Right atrium auricular region (tissue), 2 donors: ENCODE data around the gene EML5. TPM values are rescaled to one million over a fixed set of nuclear protein-coding genes. Genes with fewer than 3 reads are reported as not detected.

Experiments
- DNase-seq: peaks from one replicate; pipeline ENCODE4 v3.0.0-alpha.2; 2019; ENCODE audit warnings: low spot score
- H3K27ac ChIP-seq, 2 donors: fragments of 200-600 bp; sonication (generic); 1 replicate in 1 of 2; 2 replicates in 1 of 2; pipeline ENCODE4 v1.5.1; 2016 to 2019
- H3K27me3 ChIP-seq, 2 donors: fragments of 200-600 bp; sonication (generic); one replicate each; pipeline versions ENCODE4 v1.5.1 to v1.6.0; 2017 to 2019
- H3K36me3 ChIP-seq: fragments of 200-600 bp; sonication (generic); one replicate; pipeline ENCODE4 v1.5.1; 2016
- H3K4me1 ChIP-seq, 2 donors: fragments of 200-600 bp; sonication (generic); one replicate each; pipeline versions ENCODE4 v1.5.1 to v1.6.0; 2017 to 2019
- H3K4me3 ChIP-seq, 2 donors: fragments of 200-600 bp; sonication (generic); 1 replicate in 1 of 2; 2 replicates in 1 of 2; pipeline ENCODE4 v1.5.1; 2017 to 2019; ENCODE audit warnings: mild to moderate bottlenecking in 1 of 2, moderate library complexity in 1 of 2
- H3K9me3 ChIP-seq, 2 donors: fragments of 200-600 bp; sonication (generic); one replicate each; pipeline ENCODE4 v1.5.1; 2019
- CTCF ChIP-seq, 2 donors: fragments of 200-600 bp; sonication (generic); IDR thresholded peaks; one replicate each; pipeline ENCODE4 v1.5.1; 2019; ENCODE audit warnings: antibody characterized with exemption in 2 of 2
- total RNA-seq, 2 donors: library from RNA; depleted of rRNA; stranded (reverse); fragments of >200 nt; gene quantifications; one replicate each; pipeline ENCODE4 v1.1.0, GENCODE V29; 2016

The EML5 gene
- total RNA-seq, 2 donors from 2014 or later = 0.11 to 0.75 TPM

- Histone ChIP-seq H3K36me3 (no peaks in the 10 kb centered on the region), H3K27me3 (no peaks in the 10 kb centered on the region), H3K4me1 (peaks cover 0 to 20% of the 10 kb centered on the region in 2 donors), H3K4me3 (no peak overlapping the region), H3K27ac (peak overlapping the region in 1 of 2 donors; percentile 26), H3K9me3 (no peaks in the 10 kb centered on the region)
- DNase-seq = no peak
- no peak for TF ChIP-seq CTCF (IDR thresholded peaks at IDR 0.05)
Observed at GRCh38 chr14:88835661-88836060, 42.9 kb upstream of the EML5 start.

- no peak for DNase-seq
- H3K36me3 ChIP-seq = no peaks in the 10 kb centered on the region
- no peak overlapping the region for H3K4me3 ChIP-seq
- H3K9me3 ChIP-seq = no peaks in the 10 kb centered on the region
- no peaks in the 10 kb centered on the region for H3K27me3 ChIP-seq
- TF ChIP-seq CTCF (IDR thresholded peaks at IDR 0.05) = no peak
- H3K27ac ChIP-seq = peak overlapping the region in 1 of 2 donors; percentile 26
- H3K4me1 ChIP-seq = peaks cover 0 to 20% of the 10 kb centered on the region in 2 donors
Observed at GRCh38 chr14:88834883-88835431, 42.2 kb upstream of the EML5 start.

- TF ChIP-seq CTCF (IDR thresholded peaks at IDR 0.05) = no peak
- no peak overlapping the region for H3K27ac ChIP-seq
- H3K36me3 ChIP-seq = no peaks in the 10 kb centered on the region
Observed at GRCh38 chr14:88831284-88831683, 38.5 kb upstream of the EML5 start.

DNA sequence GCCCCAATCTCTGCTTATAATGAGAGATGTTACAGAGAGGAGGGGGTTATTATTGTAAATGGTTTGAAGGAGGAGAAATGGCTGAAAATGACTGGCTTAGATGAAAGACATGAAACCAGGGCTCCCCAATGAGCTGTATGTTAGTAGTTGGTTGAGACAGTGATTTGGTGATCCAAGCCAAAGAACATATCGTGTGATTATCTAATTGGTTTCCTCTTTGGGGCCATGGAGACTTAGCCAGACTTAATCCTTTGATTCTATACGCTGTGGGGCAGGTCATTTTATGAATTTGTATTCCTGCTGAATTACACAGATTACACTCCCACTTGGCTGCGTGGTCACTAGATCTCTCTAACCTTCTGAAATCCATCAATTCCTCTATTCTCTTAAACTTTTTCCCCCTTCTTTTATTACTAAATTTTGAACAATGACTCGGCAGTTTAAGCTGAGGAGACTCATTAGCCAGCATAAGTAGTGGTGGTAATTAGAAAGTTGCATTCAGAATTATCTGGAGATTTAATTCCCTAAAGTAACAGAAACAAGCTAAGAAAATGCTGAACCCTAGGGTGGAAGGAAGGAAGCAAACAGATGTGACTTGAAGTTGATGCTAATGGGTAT lies 37.0 kb upstream of the EML5 start:
- no peak for DNase-seq
- no peaks in the 10 kb centered on the region for H3K36me3 ChIP-seq
- H3K27ac ChIP-seq = no peak overlapping the region
- H3K4me1 ChIP-seq = peaks cover 0 to 21% of the 10 kb centered on the region in 2 donors
- H3K9me3 ChIP-seq = no peaks in the 10 kb centered on the region
- no peak for TF ChIP-seq CTCF (IDR thresholded peaks at IDR 0.05)
- no peak overlapping the region for H3K4me3 ChIP-seq
- no peaks in the 10 kb centered on the region for H3K27me3 ChIP-seq

More at GRCh38 chr14:88831284-88831683, 38.5 kb upstream of the EML5 start:
- Histone ChIP-seq H3K27me3 (no peaks in the 10 kb centered on the region), H3K4me1 (peaks cover 0 to 20% of the 10 kb centered on the region in 2 donors), H3K4me3 (no peak overlapping the region), H3K9me3 (no peaks in the 10 kb centered on the region)
- DNase-seq = no peak

- Histone ChIP-seq H3K4me3 (no peak overlapping the region), H3K36me3 (no peaks in the 10 kb centered on the region), H3K27me3 (no peaks in the 10 kb centered on the region), H3K4me1 (peaks cover 0 to 17% of the 10 kb centered on the region in 2 donors), H3K27ac (no peak overlapping the region), H3K9me3 (no peaks in the 10 kb centered on the region)
- no peak for DNase-seq
- no peak for TF ChIP-seq CTCF (IDR thresholded peaks at IDR 0.05)
Observed at GRCh38 chr14:88829188-88829587, 36.4 kb upstream of the EML5 start.
